ENCODE measurements around the gene RAB27A. TPM values are rescaled to one million over a fixed set of nuclear protein-coding genes. Genes with fewer than 3 reads are reported as not detected.

RAB27A gene
- total and polyA plus RNA-seq, 2 of the 8 experiments (the other 6 are each of a cell fraction or from before 2014, with no cell fraction given) = 2.3 to 6.5 TPM

GRCh38 chr15:55237219-55238130 is 52.1 kb downstream of the RAB27A start (continued):
- no peak for TF ChIP-seq RAD21 (IDR thresholded peaks at IDR 0.05 in 1 of 2, conservative IDR thresholded peaks at IDR 0.05 in 1 of 2; ENCODE audit: low read depth in 2 of 2, low read length in 2 of 2)
- no peak for TF ChIP-seq SRF (IDR thresholded peaks at IDR 0.05; ENCODE audit: low read depth, low read length)
- no peak for TF ChIP-seq ASH2L (IDR thresholded peaks at IDR 0.05; ENCODE audit: low read length)
